ENCODE measurements around the gene LRRC74A. TPM values are rescaled to one million over a fixed set of nuclear protein-coding genes. Genes with fewer than 3 reads are reported as not detected.
A peak's percentile ranks its signal among the peaks of the same experiment; 100 is the strongest.

Gene LRRC74A
- total and polyA plus RNA-seq, 11 donors: not detected

- peaks cover 0 to 64% (median 41%) of the 10 kb centered on the region in 9 donors for H3K36me3 ChIP-seq
- peak overlapping the region; percentile 2 to 79 (median 44) for H3K27ac ChIP-seq
- peaks cover 0 to 78% (median 53%) of the 10 kb centered on the region in 12 donors for H3K4me1 ChIP-seq
- H3K4me3 ChIP-seq: no peak overlapping the region
- intact Hi-C loops (cut with DNase I): loop anchor here in 2 of 10 donors (2.0 kb wide), 2 partner anchors 17 to 69 kb away; no protein-coding TSS in a partner anchor
- H3K9me3 ChIP-seq: no peaks in the 10 kb centered on the region
- TF ChIP-seq CTCF (IDR thresholded peaks at IDR 0.05): no peak
- TF ChIP-seq POLR2A (IDR thresholded peaks at IDR 0.05): no peak
- ATAC-seq: no peak
- WGBS, 4 donors: 60 to 81% (median 73%) methylated on average over 2 of the region's 2 CpGs
- no peaks in the 10 kb centered on the region for H3K27me3 ChIP-seq
- DNase-seq: no peak
These were observed 44.6 kb upstream of the LRRC74A start for GRCh38 chr14:76781648-76782051.

GRCh38 chr14:76782115-76782884 is 43.9 kb upstream of the LRRC74A start:
- H3K4me3 ChIP-seq: no peak overlapping the region
- no peak for ATAC-seq
- H3K36me3 ChIP-seq: peaks cover 0 to 64% (median 42%) of the 10 kb centered on the region in 9 donors
- TF ChIP-seq POLR2A (IDR thresholded peaks at IDR 0.05) (no peak), CTCF (IDR thresholded peaks at IDR 0.05) (no peak)
- peaks cover 0 to 71% (median 50%) of the 10 kb centered on the region in 12 donors for H3K4me1 ChIP-seq
- intact Hi-C loops (cut with DNase I): loop anchor here in 2 of 10 donors (2.0 kb wide), 2 partner anchors 17 to 69 kb away; no protein-coding TSS in a partner anchor
- 75 to 85% (median 76%) methylated on average over 10 of the region's 10 CpGs for WGBS, 4 donors
- no peaks in the 10 kb centered on the region for H3K9me3 ChIP-seq
- peak overlapping the region; percentile 18 to 79 (median 50) for H3K27ac ChIP-seq
- H3K27me3 ChIP-seq: no peaks in the 10 kb centered on the region
- no peak for DNase-seq

GRCh38 chr14:76782885-76783566 is 43.2 kb upstream of the LRRC74A start:
- peak overlapping the region in 11 of 12 donors; percentile 39 to 79 (median 53) for H3K27ac ChIP-seq
- 44 to 54% (median 48%) methylated on average over 9 of the region's 9 CpGs for WGBS, 4 donors
- intact Hi-C loops (cut with DNase I): loop anchor here in 2 of 10 donors (2.0 kb wide), 2 partner anchors 18 to 70 kb away; no protein-coding TSS in a partner anchor
- no peak for TF ChIP-seq CTCF (IDR thresholded peaks at IDR 0.05)
- TF ChIP-seq POLR2A (IDR thresholded peaks at IDR 0.05): no peak
- peaks cover 0 to 65% (median 42%) of the 10 kb centered on the region in 9 donors for H3K36me3 ChIP-seq
- no peaks in the 10 kb centered on the region for H3K27me3 ChIP-seq
- H3K4me1 ChIP-seq: peaks cover 0 to 64% (median 48%) of the 10 kb centered on the region in 12 donors
- peak in 1 of 5 donors; percentile 41 for DNase-seq
- no peak overlapping the region for H3K4me3 ChIP-seq
- peak in 3 of 4 donors; percentile 5 to 18 (median 13) for ATAC-seq
- H3K9me3 ChIP-seq: no peaks in the 10 kb centered on the region

Data from heart left ventricle (tissue), 16 donors.